Right lobe of liver (tissue), 6 donors: ENCODE results near the gene TEDC2. TPM values are rescaled to one million over a fixed set of nuclear protein-coding genes. Genes with fewer than 3 reads are reported as not detected.
A peak's percentile ranks its signal among the peaks of the same experiment; 100 is the strongest.

ENCODE experiments used
- ATAC-seq, 4 donors: fragments of 200-7000 bp; cut with Tn5 transposase; one replicate each; pipeline ENCODE4 v1.9.1; 2020; ENCODE audit warnings: mild to moderate bottlenecking in 4 of 4, moderate library complexity in 4 of 4
- DNase-seq, 3 donors: peaks; one replicate each; pipeline ENCODE4 v3.0.0-alpha.2; 2020
- H3K27ac ChIP-seq, 3 donors: fragments of 200-600 bp; one replicate each; pipeline ENCODE4 v1.8.0; 2022
- H3K27me3 ChIP-seq, 2 donors: fragments of 200-600 bp; one replicate each; pipeline ENCODE4 v1.8.0; 2022
- H3K36me3 ChIP-seq, 4 donors: fragments of 200-600 bp; sonication (generic) in 1 of 4; one replicate each; pipeline versions ENCODE4 v1.5.1 to v1.8.0; 2017 to 2022; ENCODE audit warnings: control low read depth in 1 of 4
- H3K4me1 ChIP-seq, 4 donors: fragments of 200-600 bp; sonication (generic) in 1 of 4; one replicate each; pipeline versions ENCODE4 v1.5.1 to v1.8.0; 2017 to 2022; ENCODE audit warnings: control low read depth in 1 of 4
- H3K4me3 ChIP-seq, 3 donors: fragments of 200-600 bp; one replicate each; pipeline ENCODE4 v1.8.0; 2022
- H3K9me3 ChIP-seq, 4 donors: fragments of 200-600 bp; sonication (generic) in 1 of 4; one replicate each; pipeline versions ENCODE4 v1.5.1 to v1.8.0; 2017 to 2022; ENCODE audit warnings: control low read depth in 1 of 4
- CTCF ChIP-seq, 4 donors: fragments of 200-600 bp in 3 of 4; fragments of 450-650 bp in 1 of 4; IDR thresholded peaks; one replicate each; pipeline versions ENCODE4 v1.5.1 to v1.8.0; 2016 to 2022; ENCODE audit warnings: antibody characterized with exemption in 4 of 4, mild to moderate bottlenecking in 2 of 4
- POLR2A ChIP-seq: fragments of 450-650 bp; IDR thresholded peaks from one replicate; pipeline ENCODE4 v1.6.1; 2017; ENCODE audit warnings: antibody characterized with exemption, mild to moderate bottlenecking
- WGBS: methylation state at CpG from one replicate; pipeline ENCODE4 v1.1.6; 2018; ENCODE audit warnings: low coverage, low lambda C conversion rate; ENCODE audit not compliant: insufficient coverage; ENCODE audit errors: missing lambda C conversion rate; 5-methylcytosine and 5-hydroxymethylcytosine counted together
- intact Hi-C, 2 donors: fragments of 100-400 bp; cut with DNase I; formaldehyde crosslinking; loops; one replicate each; pipeline versions ENCODE4 v1.11.2 to v1.14.1; 2022
- total RNA-seq, 6 experiments: library from RNA; depleted of rRNA in 2 of 6; stranded (reverse); fragments of >200 nt in 2 of 6; fragmentation: NEBNext Ultra II Directional in 3 of 6; extraction: Animal tissue kit (Norgen Biotek cat#: 25700) in 3 of 6; gene quantifications; one replicate each; pipeline versions ENCODE4 v1.1.0 to v1.2.4, GENCODE V29; 2016 to 2023
- donor health status: DM: no; HTN: yes; CAD: no.
- donor health status: DM: no; HTN: no; CAD: no.
- donor health status: DM: no; HTN: no; CAD: no.
- donor health status: DM: no; HTN: yes; CAD: no.
- donor health status: DM: no; HTN: yes; CAD: no.

Gene TEDC2
- total RNA-seq, 6 experiments from 2014 or later = 0.35 to 2.8 (median 0.87) TPM

GRCh38 chr16:2511128-2511800, 51.4 kb downstream of the TEDC2 start:
- Histone ChIP-seq H3K27me3 (no peaks in the 10 kb centered on the region), H3K9me3 (no peaks in the 10 kb centered on the region), H3K4me3 (no peak overlapping the region), H3K4me1 (peaks cover 0 to 15% (median 7%) of the 10 kb centered on the region in 4 donors), H3K27ac (no peak overlapping the region), H3K36me3 (no peaks in the 10 kb centered on the region)
- DNase-seq = peak in 2 of 3 donors; percentile 54 to 60
- TF ChIP-seq POLR2A (no peak), CTCF (IDR thresholded peaks at IDR 0.05) (no peak)
- 60% methylated on average over 20 of the region's 24 CpGs for WGBS
- no peak for ATAC-seq
- intact Hi-C loops = no loop called here

DNA sequence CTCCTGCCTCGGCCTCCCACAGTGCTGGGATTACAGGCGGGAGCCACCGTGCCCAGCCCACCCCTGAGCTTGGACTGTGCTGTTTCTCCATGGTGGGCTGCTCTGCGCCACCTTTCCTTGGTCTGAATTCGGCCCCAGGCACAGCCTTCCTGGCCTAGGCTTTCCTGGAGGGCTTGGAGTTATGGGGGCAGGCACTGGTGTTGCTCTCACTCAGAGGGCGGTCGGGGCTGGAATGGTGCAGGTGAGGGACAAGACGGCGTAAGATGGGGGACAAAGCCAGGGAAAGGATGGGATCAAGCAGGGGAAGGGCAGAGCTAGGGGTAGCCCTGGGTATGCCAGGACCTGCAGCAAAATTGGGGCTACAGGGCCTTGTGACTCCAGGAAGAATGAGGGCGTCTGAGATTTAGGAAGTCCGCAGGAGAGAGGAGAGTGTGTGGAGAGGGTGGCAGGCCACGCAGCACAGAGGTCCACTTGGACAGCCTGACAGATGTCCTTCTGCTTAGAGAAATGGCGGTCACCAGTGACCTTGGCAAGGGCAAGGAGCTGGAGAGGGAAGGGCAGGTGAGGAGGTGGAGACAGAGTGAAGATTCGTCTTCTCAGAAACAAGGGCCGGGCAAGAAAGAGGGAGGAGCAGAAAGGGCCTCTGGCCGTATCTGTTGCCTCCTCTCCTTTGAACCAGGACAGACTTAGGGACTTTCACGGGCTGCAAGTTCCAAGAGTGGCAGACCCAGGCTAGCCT, 52.3 kb downstream of the TEDC2 start:
- Histone ChIP-seq H3K4me3 (no peak overlapping the region), H3K36me3 (no peaks in the 10 kb centered on the region), H3K27ac (no peak overlapping the region), H3K4me1 (peaks cover 0 to 24% (median 14%) of the 10 kb centered on the region in 4 donors), H3K27me3 (no peaks in the 10 kb centered on the region), H3K9me3 (no peaks in the 10 kb centered on the region)
- WGBS = 92% methylated on average over 7 of the region's 17 CpGs
- ATAC-seq = no peak
- TF ChIP-seq CTCF (IDR thresholded peaks at IDR 0.05) (no peak), POLR2A (no peak)
- intact Hi-C loops = no loop called here
- no peak for DNase-seq

GRCh38 chr16:2512735-2513404, 53.0 kb downstream of the TEDC2 start:
- H3K9me3 ChIP-seq = no peaks in the 10 kb centered on the region
- H3K4me1 ChIP-seq = peaks cover 0 to 30% (median 16%) of the 10 kb centered on the region in 4 donors
- intact Hi-C loops = no loop called here
- ATAC-seq = no peak
- DNase-seq = peak; percentile 26 to 59 (median 57)
- TF ChIP-seq POLR2A = no peak
- no peak for TF ChIP-seq CTCF (IDR thresholded peaks at IDR 0.05)
- peak overlapping the region; percentile 78 to 82 (median 81) for H3K4me3 ChIP-seq
- H3K36me3 ChIP-seq = no peaks in the 10 kb centered on the region
- 53% methylated on average over 7 of the region's 15 CpGs for WGBS
- peak overlapping the region; percentile 92 to 94 (median 93) for H3K27ac ChIP-seq
- no peaks in the 10 kb centered on the region for H3K27me3 ChIP-seq

DNA sequence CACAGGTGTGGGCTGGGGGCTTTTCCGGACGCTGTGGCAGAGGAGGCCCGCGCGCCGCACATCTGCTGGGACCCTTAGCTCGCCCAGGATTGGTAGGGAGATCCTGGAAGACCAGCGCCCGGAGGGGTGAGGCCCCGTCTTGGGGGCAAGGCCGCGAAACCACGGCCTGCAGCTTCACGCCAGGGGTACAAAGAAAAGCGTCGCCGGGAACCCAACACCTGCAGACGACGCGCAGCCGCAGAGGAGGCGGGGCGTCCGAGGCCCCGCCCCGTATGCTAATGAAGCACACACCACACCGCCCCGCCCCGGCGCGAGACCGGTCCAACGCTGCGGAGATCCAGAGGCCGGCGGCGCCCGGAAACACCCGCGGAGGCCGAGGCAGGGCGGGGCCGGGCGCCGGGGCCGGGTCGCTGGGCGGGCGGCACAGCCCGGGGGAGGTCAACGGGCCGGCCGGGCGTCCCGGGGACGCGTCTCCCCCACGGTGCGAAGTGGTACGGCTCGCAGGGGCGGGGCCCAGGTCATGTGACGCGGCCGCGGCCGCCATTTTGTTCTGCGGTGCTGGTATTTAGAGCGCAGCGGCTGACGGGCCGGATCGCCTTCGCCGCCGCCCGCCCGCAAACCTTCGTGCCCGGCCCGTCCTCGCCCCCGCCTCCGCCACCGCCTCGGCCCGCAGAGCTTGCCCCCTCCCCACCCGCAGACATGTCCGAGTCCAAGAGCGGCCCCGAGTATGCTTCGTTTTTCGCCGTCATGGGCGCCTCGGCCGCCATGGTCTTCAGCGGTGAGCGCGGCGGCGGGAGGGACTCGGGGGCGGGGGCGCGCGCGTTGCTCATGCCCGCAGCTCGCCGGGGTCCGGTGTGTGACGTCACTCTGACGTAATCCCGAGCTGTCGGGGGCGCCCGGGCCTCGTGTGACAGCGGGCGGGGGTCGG, 53.8 kb downstream of the TEDC2 start, which contains the start of gene ATP6V0C:
ATP6V0C (plus strand) TSS at position 548 of the 928 bp plus-strand sequence; CDS start at position 700, 152 bp downstream.
- H3K4me3 ChIP-seq = peak within 1 kb of the TSS; percentile 78 to 82 (median 81)
- WGBS = under 1% methylated on average over 23 of the region's 122 CpGs
- DNase-seq = peak; percentile 95 to 96 (median 95)
- peak within 1 kb of the TSS; percentile 92 to 94 (median 93) for H3K27ac ChIP-seq
- no peaks in the 10 kb centered on the region for H3K9me3 ChIP-seq
- peak; percentile 78 to 89 (median 85) for ATAC-seq
- TF ChIP-seq POLR2A (peak; percentile 90), CTCF (IDR thresholded peaks at IDR 0.05) (no peak)
- no peaks in the 10 kb centered on the region for H3K27me3 ChIP-seq
- intact Hi-C loops = no loop called here
- peaks cover 0 to 38% (median 20%) of the 10 kb centered on the region in 4 donors for H3K4me1 ChIP-seq
- no peaks in the 10 kb centered on the region for H3K36me3 ChIP-seq
